HS-27A (cell line): Measurements from ENCODE around the gene FANCM.
A peak's percentile ranks its signal among the peaks of the same experiment; 100 is the strongest.
"Not testable (repeated sequence)": the region's sequence is repeated elsewhere in the genome, so short reads cannot be mapped to it uniquely, and the experiment has no call there.

Source experiments
- DNase-seq: peaks from one replicate; pipeline ENCODE4 v3.0.0-alpha.2; 2012; ENCODE audit warnings: low read depth, missing footprints

FANCM gene

GRCh38 chr14:45135659-45136395 is at the start of gene FANCM:
Gene FANCM (plus strand): TSS chr14:45135930. CDS start chr14:45136032, 102 bp downstream.
- peak; percentile 95 for DNase-seq

GRCh38 chr14:45089813-45090212 is 45.9 kb upstream of the FANCM start:
- no peak for DNase-seq

- DNase-seq: no peak
Measured at GRCh38 chr14:45091710-45092109, 44.0 kb upstream of the FANCM start.

- DNase-seq: no peak
Measured at GRCh38 chr14:45094275-45094674, 41.5 kb upstream of the FANCM start.

GRCh38 chr14:45095143-45095542 is 40.6 kb upstream of the FANCM start:
- no peak for DNase-seq

- no peak for DNase-seq
Measured at GRCh38 chr14:45096218-45096617, 39.5 kb upstream of the FANCM start.

- DNase-seq: no peak
Measured at GRCh38 chr14:45103806-45104205, 31.9 kb upstream of the FANCM start.

GRCh38 chr14:45104561-45104960 is 31.2 kb upstream of the FANCM start:
- no peak for DNase-seq

GRCh38 chr14:45112896-45113781 is 22.6 kb upstream of the FANCM start:
- DNase-seq: no peak

GRCh38 chr14:45114327-45114726 is 21.4 kb upstream of the FANCM start:
- no peak for DNase-seq

GRCh38 chr14:45118594-45118993 is 17.1 kb upstream of the FANCM start:
- no peak for DNase-seq

GRCh38 chr14:45120096-45120495 is 15.6 kb upstream of the FANCM start:
- no peak for DNase-seq

GRCh38 chr14:45123271-45123670 is 12.5 kb upstream of the FANCM start:
- no peak for DNase-seq

- no peak for DNase-seq
Measured at GRCh38 chr14:45125754-45126153, 10.0 kb upstream of the FANCM start.

GRCh38 chr14:45128963-45129629 is 6.6 kb upstream of the FANCM start:
- no peak for DNase-seq

- no peak for DNase-seq
Measured at GRCh38 chr14:45133683-45134050, 2.1 kb upstream of the FANCM start.

- peak; percentile 93 for DNase-seq
Measured at GRCh38 chr14:45134051-45134958, 1.4 kb upstream of the FANCM start, which contains the start of gene FKBP3. Gene FKBP3 (minus strand): TSS chr14:45134481. CDS start chr14:45134456, 25 bp downstream.

GRCh38 chr14:45135156-45135555 is 574 bp upstream of the FANCM start:
- DNase-seq: peak; percentile 11

GRCh38 chr14:45136399-45136798 is 669 bp downstream of the FANCM start:
- no peak for DNase-seq

- DNase-seq: no peak
Measured at GRCh38 chr14:45140661-45141187, 5.0 kb downstream of the FANCM start.

GRCh38 chr14:45142083-45142482 is 6.4 kb downstream of the FANCM start:
- DNase-seq: not testable (repeated sequence)
